HEK293 (cell line): ENCODE results near the gene FANCD2OS.

Source experiments
- CTCF ChIP-seq: fragments of 450-650 bp; formaldehyde crosslinking; IDR thresholded peaks from 2 replicates; pipeline ENCODE4 v1.5.1; 2016; ENCODE audit warnings: missing biosample characterization, missing genetic modification characterization
- SCRT2 ChIP-seq: fragments of 450-650 bp; formaldehyde crosslinking; IDR thresholded peaks from 2 replicates; pipeline ENCODE4 v1.5.1; 2016; ENCODE audit warnings: missing biosample characterization, missing genetic modification characterization
- ZNF184 ChIP-seq: fragments of 450-650 bp; IDR thresholded peaks from 2 replicates; pipeline ENCODE4 v1.5.1; 2018; ENCODE audit warnings: missing biosample characterization, mild to moderate bottlenecking, missing genetic modification characterization
- ZNF324 ChIP-seq: fragments of 450-650 bp; formaldehyde crosslinking; IDR thresholded peaks from 2 replicates; pipeline ENCODE4 v1.5.1; 2016; ENCODE audit warnings: missing biosample characterization, missing genetic modification characterization
- ZNF449 ChIP-seq: fragments of 450-650 bp; formaldehyde crosslinking; IDR thresholded peaks from 2 replicates; pipeline ENCODE4 v1.5.1; 2017; ENCODE audit warnings: missing biosample characterization, mild to moderate bottlenecking, missing genetic modification characterization, moderate library complexity
- ZSCAN23 ChIP-seq: fragments of 450-650 bp; formaldehyde crosslinking; IDR thresholded peaks from 2 replicates; pipeline ENCODE4 v1.5.1; 2016; ENCODE audit warnings: missing biosample characterization, missing genetic modification characterization
- TF ChIP-seq, protein P1 (sequence below): IDR thresholded peaks from 2 replicates; pipeline ENCODE4 v1.6.1; 2011; ENCODE audit warnings: mild to moderate bottlenecking, low read depth, low read length, borderline replicate concordance

DNA sequence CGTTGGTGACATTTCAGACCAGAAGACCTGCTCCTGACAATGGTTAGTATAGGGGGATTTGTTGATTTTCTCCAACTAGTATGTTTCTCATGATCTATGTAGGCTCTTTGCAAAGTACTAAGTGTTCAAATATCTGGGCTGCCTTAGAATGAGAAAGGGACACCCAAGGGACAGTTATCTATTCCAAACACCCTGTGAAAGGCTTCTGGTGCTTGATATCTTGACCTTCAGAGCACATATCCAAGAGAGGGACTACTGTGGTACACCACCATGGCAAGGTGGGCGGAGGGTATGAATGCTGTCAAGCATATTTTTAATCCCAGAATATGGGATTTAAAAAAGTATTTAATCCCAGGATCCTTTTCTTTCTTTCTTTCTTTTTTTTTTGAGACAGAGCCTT, 1.1 kb downstream of the FANCD2OS start:
- TF ChIP-seq, protein P1, sequence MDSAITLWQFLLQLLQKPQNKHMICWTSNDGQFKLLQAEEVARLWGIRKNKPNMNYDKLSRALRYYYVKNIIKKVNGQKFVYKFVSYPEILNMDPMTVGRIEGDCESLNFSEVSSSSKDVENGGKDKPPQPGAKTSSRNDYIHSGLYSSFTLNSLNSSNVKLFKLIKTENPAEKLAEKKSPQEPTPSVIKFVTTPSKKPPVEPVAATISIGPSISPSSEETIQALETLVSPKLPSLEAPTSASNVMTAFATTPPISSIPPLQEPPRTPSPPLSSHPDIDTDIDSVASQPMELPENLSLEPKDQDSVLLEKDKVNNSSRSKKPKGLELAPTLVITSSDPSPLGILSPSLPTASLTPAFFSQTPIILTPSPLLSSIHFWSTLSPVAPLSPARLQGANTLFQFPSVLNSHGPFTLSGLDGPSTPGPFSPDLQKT: no peak
- TF ChIP-seq SCRT2 (no peak), ZNF449 (tag by site-specific recombination) (no peak), CTCF (no peak), ZSCAN23 (tag by site-specific recombination) (no peak), ZNF324 (tag by site-specific recombination) (no peak), ZNF184 (tag by site-specific recombination) (no peak)
